ENCODE measurements around the gene SLC66A2. TPM values are rescaled to one million over a fixed set of nuclear protein-coding genes. Genes with fewer than 3 reads are reported as not detected.

The SLC66A2 gene
- total RNA-seq, 1 experiment from 2014 or later, result 52.8 TPM

DNA sequence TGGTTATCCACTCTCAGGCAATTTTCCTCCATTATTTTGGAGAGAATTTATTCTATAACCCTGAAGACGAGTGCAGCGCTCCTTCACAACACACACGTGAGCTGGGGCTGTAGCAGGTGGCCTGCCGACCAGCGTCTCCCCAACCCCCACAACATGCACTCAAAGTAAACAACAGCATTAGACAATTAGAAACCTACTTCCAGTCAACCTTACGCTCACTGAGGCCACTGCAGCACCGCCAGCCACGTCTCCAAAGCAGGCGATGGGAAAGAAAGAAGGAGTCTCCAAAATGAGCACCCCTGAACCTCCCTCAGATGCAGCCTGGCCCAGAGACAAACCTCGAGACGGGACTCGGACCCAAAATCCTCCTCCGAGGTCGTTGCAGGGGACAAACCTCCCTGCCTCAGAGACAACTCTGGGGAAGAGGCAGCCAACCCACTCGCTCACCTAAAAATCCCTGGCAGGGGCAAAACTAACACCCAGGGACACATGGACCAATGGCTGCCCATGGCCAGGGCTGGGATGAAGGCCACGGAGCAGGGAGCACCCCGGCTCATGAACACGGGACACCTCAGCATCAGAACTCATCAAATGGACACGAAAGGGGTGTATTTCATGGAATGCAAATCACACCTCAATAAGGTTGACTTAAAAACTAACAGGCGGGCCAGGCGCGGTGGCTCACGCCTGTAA, 2.6 kb downstream of the SLC66A2 start:
- H4K20me1 ChIP-seq (ENCODE audit: low read length), result peaks cover 7% of the 10 kb centered on the region; the same call in 1 of the 2 replicates
- ChIA-PET CTCF (no interaction called here), POLR2A (ENCODE audit: unreplicated experiment) (no interaction called here)
- peaks cover 69% of the 10 kb centered on the region for H3K79me2 ChIP-seq (ENCODE audit: low read length)
- DNase-seq (no peak), ATAC-seq (no peak)
- intact Hi-C loops (cut with micrococcal nuclease), result no loop called here
- H2AFZ ChIP-seq (ENCODE audit: low read length), result no peak overlapping the region
- H3K9ac ChIP-seq (ENCODE audit: low read length), result no peak overlapping the region
- TF ChIP-seq, protein P1, sequence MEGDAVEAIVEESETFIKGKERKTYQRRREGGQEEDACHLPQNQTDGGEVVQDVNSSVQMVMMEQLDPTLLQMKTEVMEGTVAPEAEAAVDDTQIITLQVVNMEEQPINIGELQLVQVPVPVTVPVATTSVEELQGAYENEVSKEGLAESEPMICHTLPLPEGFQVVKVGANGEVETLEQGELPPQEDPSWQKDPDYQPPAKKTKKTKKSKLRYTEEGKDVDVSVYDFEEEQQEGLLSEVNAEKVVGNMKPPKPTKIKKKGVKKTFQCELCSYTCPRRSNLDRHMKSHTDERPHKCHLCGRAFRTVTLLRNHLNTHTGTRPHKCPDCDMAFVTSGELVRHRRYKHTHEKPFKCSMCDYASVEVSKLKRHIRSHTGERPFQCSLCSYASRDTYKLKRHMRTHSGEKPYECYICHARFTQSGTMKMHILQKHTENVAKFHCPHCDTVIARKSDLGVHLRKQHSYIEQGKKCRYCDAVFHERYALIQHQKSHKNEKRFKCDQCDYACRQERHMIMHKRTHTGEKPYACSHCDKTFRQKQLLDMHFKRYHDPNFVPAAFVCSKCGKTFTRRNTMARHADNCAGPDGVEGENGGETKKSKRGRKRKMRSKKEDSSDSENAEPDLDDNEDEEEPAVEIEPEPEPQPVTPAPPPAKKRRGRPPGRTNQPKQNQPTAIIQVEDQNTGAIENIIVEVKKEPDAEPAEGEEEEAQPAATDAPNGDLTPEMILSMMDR (conservative IDR thresholded peaks at IDR 0.05; ENCODE audit: low read depth, low read length), result no peak
- no peak for TF ChIP-seq EZH2phosphoT487 (IDR thresholded peaks at IDR 0.05; ENCODE audit: borderline replicate concordance, low read length)
- no peak for TF ChIP-seq EZH2 (IDR thresholded peaks at IDR 0.05; ENCODE audit: low read length, unreplicated experiment)
- H3K27me3 ChIP-seq (ENCODE audit: low read length), result no peaks in the 10 kb centered on the region
- no TSS peak for BruUV-seq (replicated peaks)
- H3K4me1 ChIP-seq (ENCODE audit: insufficient read depth, low read length), result peaks cover 14% of the 10 kb centered on the region
- no peaks in the 10 kb centered on the region for H3K9me2 ChIP-seq (replicated peaks; ENCODE audit: low read length)
- peaks cover 5% of the 10 kb centered on the region; the same call in 1 of the 2 replicates for H3K36me3 ChIP-seq (ENCODE audit: low read depth, low read length)
- no peaks in the 10 kb centered on the region for H3F3A ChIP-seq (ENCODE audit: low read length, unreplicated experiment)
- no peak overlapping the region for H3K27ac ChIP-seq (ENCODE audit: low read length)
- no peak overlapping the region for H3K4me3 ChIP-seq (ENCODE audit: low read length)
- no peaks in the 10 kb centered on the region for H3K9me3 ChIP-seq (ENCODE audit: low read length)
- H3K4me2 ChIP-seq (ENCODE audit: low read length), result no peak overlapping the region

DNA sequence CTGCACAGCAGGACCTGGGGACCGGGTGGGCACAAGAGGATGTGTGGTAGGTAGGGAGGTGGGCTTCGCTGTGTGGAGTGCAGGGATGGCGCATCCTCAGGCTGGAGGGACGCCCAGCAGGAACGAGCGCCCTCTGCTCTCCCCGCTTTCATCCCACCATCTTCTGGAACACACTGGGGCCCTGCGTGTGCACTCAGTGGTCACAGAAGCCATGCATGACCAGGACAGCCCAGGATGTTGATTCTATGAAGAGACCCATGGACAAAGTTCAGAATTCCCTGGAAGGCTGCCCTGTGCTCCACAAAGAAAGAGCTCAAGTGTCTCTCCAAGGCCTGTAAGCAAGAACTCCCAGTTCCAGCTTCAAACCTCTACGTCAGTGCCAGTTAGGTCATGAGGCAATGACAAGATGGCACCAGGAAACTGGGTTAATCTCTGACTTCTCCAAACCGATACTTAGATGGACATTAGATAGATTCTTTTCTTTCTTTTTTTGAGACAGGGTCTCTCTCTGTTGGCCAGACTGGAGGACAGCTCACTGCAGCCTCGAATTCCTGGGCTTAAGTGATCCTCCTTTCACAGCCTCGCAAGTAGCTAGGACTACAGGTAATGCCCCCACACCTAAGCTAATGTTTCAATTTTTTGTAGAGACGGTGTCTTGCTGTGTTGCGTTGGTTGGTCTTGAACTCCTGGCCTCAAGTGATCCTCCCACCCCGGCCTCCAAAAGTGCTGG, 3.4 kb downstream of the SLC66A2 start:
- BruUV-seq (replicated peaks), result no TSS peak
- H3K9me3 ChIP-seq (ENCODE audit: low read length), result no peaks in the 10 kb centered on the region
- H3K27me3 ChIP-seq (ENCODE audit: low read length), result no peaks in the 10 kb centered on the region
- ATAC-seq (no peak), DNase-seq (no peak)
- TF ChIP-seq EZH2 (IDR thresholded peaks at IDR 0.05; ENCODE audit: low read length, unreplicated experiment), result no peak
- TF ChIP-seq, protein P1 (conservative IDR thresholded peaks at IDR 0.05; ENCODE audit: low read depth, low read length), result no peak
- no peak for TF ChIP-seq EZH2phosphoT487 (IDR thresholded peaks at IDR 0.05; ENCODE audit: borderline replicate concordance, low read length)
- no peak overlapping the region for H3K4me3 ChIP-seq (ENCODE audit: low read length)
- no peak overlapping the region for H3K4me2 ChIP-seq (ENCODE audit: low read length)
- H3K79me2 ChIP-seq (ENCODE audit: low read length), result peaks cover 71% of the 10 kb centered on the region
- H3K4me1 ChIP-seq (ENCODE audit: insufficient read depth, low read length), result peaks cover 14% of the 10 kb centered on the region
- H3K9ac ChIP-seq (ENCODE audit: low read length), result no peak overlapping the region
- peaks cover 5% of the 10 kb centered on the region; the same call in 1 of the 2 replicates for H3K36me3 ChIP-seq (ENCODE audit: low read depth, low read length)
- H2AFZ ChIP-seq (ENCODE audit: low read length), result no peak overlapping the region
- H3K27ac ChIP-seq (ENCODE audit: low read length), result no peak overlapping the region
- H4K20me1 ChIP-seq (ENCODE audit: low read length), result peaks cover 7% of the 10 kb centered on the region; the same call in 1 of the 2 replicates
- intact Hi-C loops (cut with micrococcal nuclease), result no loop called here
- CTCF ChIA-PET, result no interaction called here
- H3K9me2 ChIP-seq (replicated peaks; ENCODE audit: low read length), result no peaks in the 10 kb centered on the region
- no peaks in the 10 kb centered on the region for H3F3A ChIP-seq (ENCODE audit: low read length, unreplicated experiment)
- POLR2A ChIA-PET (ENCODE audit: unreplicated experiment), result no interaction called here
